K562 (cell line): ENCODE results near the gene DPEP2NB. TPM values are rescaled to one million over a fixed set of nuclear protein-coding genes. Genes with fewer than 3 reads are reported as not detected.

Experiments used
- ATF6 ChIP-seq: sonication (generic); formaldehyde crosslinking; IDR thresholded peaks from 2 replicates; pipeline ENCODE4 v1.4.0; 2020; ENCODE audit warnings: mild to moderate bottlenecking, missing genetic modification reagents
- TCF7 ChIP-seq: sonication (generic); IDR thresholded peaks from 2 replicates; pipeline ENCODE4 v1.6.1; 2016; ENCODE audit warnings: antibody characterized with exemption, borderline replicate concordance
- ZBTB11 ChIP-seq, 3 experiments: fragments of 200-800 bp in 1 of 3; fragments of 250-450 bp in 1 of 3; fragments of 450-650 bp in 1 of 3; sonication (Bioruptor Pico) in 1 of 3; sonication (Bioruptor generic) in 1 of 3; formaldehyde crosslinking in 1 of 3; IDR thresholded peaks; 2 replicates each; pipeline versions ENCODE4 v1.6.1 to v1.8.0; 2016 to 2022; ENCODE audit warnings: mild to moderate bottlenecking in 2 of 3, missing genetic modification characterization in 2 of 3, missing compliant biosample characterization in 1 of 3, moderate library complexity in 1 of 3
- ZNF766 ChIP-seq: fragments of 200-800 bp; sonication (Bioruptor generic); conservative IDR thresholded peaks from 2 replicates; pipeline ENCODE4 v1.6.1; 2016; ENCODE audit warnings: missing genetic modification characterization, missing compliant biosample characterization
- polyA plus RNA-seq, 8 experiments: library from polyadenylated mRNA; depleted of rRNA in 4 of 8; stranded (reverse) in 5 of 8; unstranded in 3 of 8; fragments of >200 nt; fragmentation: Nextera tagmentation in 2 of 8; fragmentation: Illumina TruSeq in 1 of 8; extraction: Ambion mirVana in 2 of 8; extraction: Trizol in 1 of 8; gene quantifications; 2 replicates each; pipeline versions ENCODE4 v1.2.1 to v1.2.3, GENCODE V29; 2011 to 2014; ENCODE audit warnings: inconsistent platforms in 1 of 8, missing spikeins in 1 of 8
- total RNA-seq, 7 experiments: library from RNA; depleted of rRNA in 6 of 7; stranded (reverse); fragments of >200 nt in 6 of 7; fragmentation: Illumina TruSeq in 2 of 7; extraction: Trizol in 2 of 7; gene quantifications; 2 replicates each; pipeline versions ENCODE4 v1.2.1 to v1.2.3, GENCODE V29; 2011 to 2021; ENCODE audit warnings: low replicate concordance in 1 of 7

The DPEP2NB gene
- total and polyA plus RNA-seq, 9 of the 15 experiments (the other 6 are each of a cell fraction or from before 2014, with no cell fraction given), result not detected

GRCh38 chr16:67967958-67968399 is 47.7 kb downstream of the DPEP2NB start (continued):
- TF ChIP-seq ZBTB11 (CRISPR knock-in tag; IDR thresholded peaks at IDR 0.05), result 0 out of 6 replicates have a peak, but pooled peaks of 1 of the 3 experiments have one; percentile 41
- 0 out of 2 replicates have a peak, but pooled peaks have one; percentile 49 for TF ChIP-seq ZNF766
- 0 out of 2 replicates have a peak, but pooled peaks have one; percentile 25 for TF ChIP-seq ATF6 (CRISPR knock-in tag)
- no peak for TF ChIP-seq TCF7
